HCT116 (cell line): Measurements from ENCODE around the gene TRIM63. TPM values are rescaled to one million over a fixed set of nuclear protein-coding genes. Genes with fewer than 3 reads are reported as not detected.

Experiments
- ATAC-seq: fragments of 200-7000 bp; cut with Tn5 transposase; 2 replicates; pipeline ENCODE4 v1.9.1; 2020; ENCODE audit warnings: mild to moderate bottlenecking, moderate library complexity
- BruUV-seq: library from RNA; stranded (reverse); fragments of 400-500 nt; replicated peaks from 2 replicates; lab custom pipeline; 2021; lab: Mats Ljungman, UMichigan
- CTCF ChIA-PET: fragments of 300-600 bp; sonication (Branson Sonifier 250); formaldehyde crosslinking; loops from one replicate; lab custom pipeline; 2021; ENCODE audit warnings: antibody characterized with exemption; lab: Charles Lee
- POLR2A ChIA-PET: fragments of 300-600, 350-600 bp; sonication (Branson Sonifier 250); formaldehyde crosslinking; loops from one replicate; lab custom pipeline; 2021; ENCODE audit warnings: antibody characterized with exemption; lab: Charles Lee
- RAD21 ChIA-PET, 2 experiments: fragments of 300-600 bp; sonication (Branson Sonifier 250); formaldehyde crosslinking; loops; one replicate each; lab custom pipeline; 2023; ENCODE audit warnings: low total read pairs in 2 of 2; ENCODE audit not compliant: uncharacterized antibody in 2 of 2, unreplicated experiment in 2 of 2, low non-redundant PET in 1 of 2; lab: Charles Lee
- DNase-seq: peaks from one replicate; pipeline ENCODE4 v3.0.0-alpha.2; 2010; ENCODE audit warnings: low read depth, low spot score
- H2AFZ ChIP-seq: fragments of 200-600 bp; shearing (Covaris generic), sonication (generic); 2 replicates; pipeline ENCODE4 v1.6.1; 2017; ENCODE audit warnings: low read depth, mixed run types, mixed read lengths, antibody characterized with exemption, low read length; ENCODE audit not compliant: poor library complexity, severe bottlenecking
- H3K27ac ChIP-seq: 2 replicates; pipeline ENCODE4 v1.5.1; 2012; ENCODE audit warnings: low read depth, low read length
- H3K27me3 ChIP-seq: fragments of 200-600 bp; sonication (generic); 2 replicates; pipeline ENCODE4 v1.6.1; 2016; ENCODE audit warnings: mixed run types, low read length, mixed read lengths; ENCODE audit not compliant: insufficient read depth
- H3K36me3 ChIP-seq, 2 experiments: fragments of 200-500 bp in 1 of 2; fragments of 200-600 bp in 1 of 2; sonication (Bioruptor generic) in 1 of 2; sonication (generic) in 1 of 2; 2 replicates each; pipeline versions ENCODE4 v1.5.1 to v1.6.1; 2014 to 2016; ENCODE audit warnings: low read length in 2 of 2, inconsistent platforms in 1 of 2, mixed read lengths in 1 of 2, mixed run types in 1 of 2; ENCODE audit not compliant: insufficient read depth in 2 of 2, control insufficient read depth in 1 of 2
- H3K4me1 ChIP-seq, 2 experiments: fragments of 200-600 bp in 1 of 2; sonication (generic) in 1 of 2; 2 replicates each; pipeline versions ENCODE4 v1.5.1 to v1.6.1; 2012 to 2017; ENCODE audit warnings: low read length in 2 of 2, inconsistent platforms in 1 of 2, mild to moderate bottlenecking in 1 of 2, mixed read lengths in 1 of 2, mixed run types in 1 of 2, moderate library complexity in 1 of 2; ENCODE audit not compliant: insufficient read depth in 2 of 2, control insufficient read depth in 1 of 2
- H3K4me2 ChIP-seq: fragments of 200-600 bp; sonication (generic); 2 replicates; pipeline ENCODE4 v1.6.1; 2017; ENCODE audit warnings: mixed run types, low read length, mixed read lengths
- H3K4me3 ChIP-seq, 2 experiments: fragments of 200-600 bp in 1 of 2; sonication (generic) in 1 of 2; replicated peaks in 1 of 2; 2 replicates each; pipeline ENCODE4 v1.5.1; 2011 to 2016; ENCODE audit warnings: low read length in 2 of 2, control low read depth in 1 of 2, low read depth in 1 of 2, mild to moderate bottlenecking in 1 of 2, mixed read lengths in 1 of 2, mixed run types in 1 of 2
- H3K79me2 ChIP-seq: fragments of 200-600 bp; sonication (generic); 2 replicates; pipeline ENCODE4 v1.6.1; 2017; ENCODE audit warnings: mild to moderate bottlenecking, mixed run types, low read length, moderate library complexity, mixed read lengths; ENCODE audit not compliant: insufficient read depth
- H3K9ac ChIP-seq: fragments of 200-600 bp; sonication (generic); 2 replicates; pipeline ENCODE4 v1.6.1; 2016; ENCODE audit warnings: low read length, mixed read lengths
- H3K9me2 ChIP-seq: fragments of 200-600 bp; sonication (generic), shearing (Covaris generic); 2 replicates; pipeline ENCODE4 v1.6.1; 2017; ENCODE audit warnings: mixed run types, mild to moderate bottlenecking, moderate library complexity; ENCODE audit not compliant: insufficient read depth
- H3K9me3 ChIP-seq, 2 experiments: fragments of 200-500 bp in 1 of 2; fragments of 200-600 bp in 1 of 2; sonication (Bioruptor generic) in 1 of 2; sonication (generic) in 1 of 2; 2 replicates each; pipeline ENCODE4 v1.6.1; 2014 to 2017; ENCODE audit warnings: low read length in 2 of 2, mixed read lengths in 2 of 2, inconsistent platforms in 1 of 2, low read depth in 1 of 2, mild to moderate bottlenecking in 1 of 2, mixed run types in 1 of 2, moderate library complexity in 1 of 2; ENCODE audit not compliant: control insufficient read depth in 1 of 2, insufficient read depth in 1 of 2
- H4K20me1 ChIP-seq: fragments of 200-600 bp; sonication (generic), shearing (Covaris generic); 2 replicates; pipeline ENCODE4 v1.6.1; 2017; ENCODE audit warnings: mixed run types, mild to moderate bottlenecking, moderate library complexity; ENCODE audit not compliant: insufficient read depth
- CBX3 ChIP-seq: IDR thresholded peaks from 2 replicates; pipeline ENCODE4 v1.6.1; 2012; ENCODE audit warnings: low read depth
- CEBPB ChIP-seq: IDR thresholded peaks from 2 replicates; pipeline ENCODE4 v1.6.1; 2012; ENCODE audit warnings: low read depth
- EGR1 ChIP-seq: IDR thresholded peaks from 2 replicates; pipeline ENCODE4 v1.6.1; 2012; ENCODE audit warnings: low read depth
- ELF1 ChIP-seq: IDR thresholded peaks from 2 replicates; pipeline ENCODE4 v1.6.1; 2012; ENCODE audit warnings: low read depth, borderline replicate concordance
- EZH2 ChIP-seq: fragments of 200-600 bp; sonication (generic); IDR thresholded peaks from 2 replicates; pipeline ENCODE4 v1.6.1; 2017; ENCODE audit warnings: antibody characterized with exemption, mixed run types
- EZH2phosphoT487 ChIP-seq: fragments of 200-600 bp; IDR thresholded peaks from 2 replicates; pipeline ENCODE4 v1.6.1; 2018; ENCODE audit warnings: antibody characterized with exemption, borderline replicate concordance
- FOSL1 ChIP-seq: IDR thresholded peaks from 2 replicates; pipeline ENCODE4 v1.6.1; 2012; ENCODE audit warnings: low read depth
- JUND ChIP-seq: IDR thresholded peaks from 2 replicates; pipeline ENCODE4 v1.6.1; 2012
- POLR2A ChIP-seq: IDR thresholded peaks from 2 replicates; pipeline ENCODE4 v1.7.0; 2011; ENCODE audit warnings: borderline replicate concordance; ENCODE audit not compliant: insufficient read depth, insufficient read length; ENCODE audit errors: extremely low read depth
- POLR2AphosphoS5 ChIP-seq: IDR thresholded peaks from 2 replicates; pipeline ENCODE4 v1.6.1; 2011; ENCODE audit warnings: mild to moderate bottlenecking, low read depth, low read length, moderate library complexity
- RAD21 ChIP-seq: IDR thresholded peaks from 2 replicates; pipeline ENCODE4 v1.6.1; 2012; ENCODE audit warnings: low read depth, mild to moderate bottlenecking
- REST ChIP-seq: IDR thresholded peaks from 2 replicates; pipeline ENCODE4 v1.6.1; 2012; ENCODE audit warnings: low read depth
- SIN3A ChIP-seq: IDR thresholded peaks from 2 replicates; pipeline ENCODE4 v1.6.1; 2012; ENCODE audit warnings: low read depth
- SP1 ChIP-seq: IDR thresholded peaks from 2 replicates; pipeline ENCODE4 v1.6.1; 2012; ENCODE audit warnings: low read depth
- SRF ChIP-seq: IDR thresholded peaks from 2 replicates; pipeline ENCODE4 v1.6.1; 2012; ENCODE audit warnings: low read depth
- TCF7L2 ChIP-seq: IDR thresholded peaks from 2 replicates; pipeline ENCODE4 v1.7.0; 2011; ENCODE audit warnings: borderline replicate concordance, inconsistent platforms; ENCODE audit not compliant: insufficient read depth, insufficient read length; ENCODE audit errors: extremely low read depth
- YY1 ChIP-seq: IDR thresholded peaks from 2 replicates; pipeline ENCODE4 v1.6.1; 2011; ENCODE audit warnings: low read length, low read depth, moderate library complexity, mild to moderate bottlenecking; ENCODE audit not compliant: insufficient replicate concordance; ENCODE audit errors: extremely low read depth
- ZFX ChIP-seq: fragments of 450-650 bp; IDR thresholded peaks from 2 replicates; pipeline ENCODE4 v1.6.1; 2017
- ZNF274 ChIP-seq: fragments of 200-500 bp; sonication (Bioruptor generic); IDR thresholded peaks from 2 replicates; pipeline ENCODE4 v1.6.1; 2014; ENCODE audit warnings: mild to moderate bottlenecking, low read depth, low read length, inconsistent platforms
- intact Hi-C: fragments of 100-400 bp; cut with micrococcal nuclease; formaldehyde crosslinking; loops from 2 replicates; pipeline ENCODE4 v1.10.0; 2022
- total RNA-seq: library from RNA; stranded (reverse); gene quantifications from one replicate; pipeline ENCODE4 v1.2.1, GENCODE V29; 2021; ENCODE audit not compliant: unreplicated experiment
- TF ChIP-seq, protein P1 (sequence below): IDR thresholded peaks from 2 replicates; pipeline ENCODE4 v1.6.1; 2012
- TF ChIP-seq, protein P2 (sequence below): IDR thresholded peaks from 2 replicates; pipeline ENCODE4 v1.6.1; 2011; ENCODE audit warnings: mild to moderate bottlenecking, low read length, moderate library complexity; ENCODE audit not compliant: insufficient replicate concordance; ENCODE audit errors: extremely low read depth
- TF ChIP-seq, protein P3 (sequence below): IDR thresholded peaks from 2 replicates; pipeline ENCODE4 v1.6.1; 2012

The TRIM63 gene
- total RNA-seq, 1 experiment from 2014 or later: not detected

DNA sequence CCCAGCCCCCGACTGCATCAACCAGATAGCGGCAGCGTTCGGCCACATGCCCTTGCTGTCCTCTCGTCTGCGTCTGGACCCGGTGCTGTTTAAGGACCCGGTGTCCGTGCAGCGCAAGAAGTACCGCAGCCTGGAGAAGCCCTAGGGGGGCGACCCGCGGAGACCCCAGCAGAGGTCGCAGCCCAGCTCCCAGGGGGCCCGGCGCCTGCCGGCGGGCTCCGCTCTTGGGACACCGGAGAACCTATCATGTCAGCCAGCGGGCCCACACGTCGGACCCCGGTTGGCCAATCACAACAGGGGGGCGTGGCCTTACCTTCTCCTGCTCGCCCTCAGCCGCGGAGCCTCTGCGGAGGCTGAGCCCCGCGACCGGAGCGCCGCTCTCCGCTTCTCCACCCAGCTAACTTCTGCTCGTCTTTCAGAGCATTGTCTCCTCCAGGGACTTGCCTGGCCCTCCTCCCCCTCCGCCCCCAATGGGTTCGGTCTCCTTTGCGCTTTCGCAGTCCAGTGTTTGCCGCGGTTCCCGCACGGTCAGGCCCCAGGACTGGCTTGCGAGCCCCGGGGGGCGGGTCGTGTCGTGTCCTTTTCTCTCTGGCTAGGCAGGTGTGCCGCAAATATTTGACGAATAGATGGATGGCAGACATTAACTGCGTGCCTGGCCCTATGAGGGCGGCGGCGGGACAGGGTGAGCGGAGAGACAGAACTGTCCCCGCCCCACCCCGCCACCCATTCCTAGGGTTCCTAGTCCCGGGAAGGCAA is 32.0 kb downstream of the TRIM63 start:
- BruUV-seq: TSS peak; percentile 62
- POLR2A ChIA-PET: interaction anchor here (1.0 to 1.5 kb wide), 4 partner anchors 48 to 110 kb away, joined by 3 to 5 read pairs (median 3); no protein-coding TSS in a partner anchor
- H3K36me3 ChIP-seq: no peaks in the 10 kb centered on the region
- H4K20me1 ChIP-seq: no peaks in the 10 kb centered on the region
- H3K27me3 ChIP-seq: no peaks in the 10 kb centered on the region
- RAD21 ChIA-PET: interaction anchor here (0.6 to 2.1 kb wide), 5 partner anchors 109 to 1193 kb away, joined by 3 to 12 read pairs (median 3); no protein-coding TSS in a partner anchor
- H3K4me3 ChIP-seq: peak overlapping the region; percentile 91 to 98
- peak overlapping the region; percentile 100 for H3K4me2 ChIP-seq
- H3K9me3 ChIP-seq: no peaks in the 10 kb centered on the region
- H3K9ac ChIP-seq: peak overlapping the region; percentile 86
- intact Hi-C loops: loop anchor here (2.0 to 5.0 kb wide), 4 partner anchors 75 to 357 kb away; partner anchors contain the start of genes C1orf232, PDIK1L and ZNF593
- H3K27ac ChIP-seq: peak overlapping the region; percentile 73
- H2AFZ ChIP-seq: peak overlapping the region; percentile 95
- CTCF ChIA-PET: interaction anchor here (0.7 to 3.8 kb wide), 11 partner anchors 9 to 382 kb away, joined by 3 to 60 read pairs (median 6); partner anchors contain the start of genes CEP85 and PDIK1L
- peaks cover 11 to 27% of the 10 kb centered on the region in 2 experiments for H3K4me1 ChIP-seq
- H3K79me2 ChIP-seq: no peaks in the 10 kb centered on the region
- DNase-seq: peak; percentile 77
- no peaks in the 10 kb centered on the region for H3K9me2 ChIP-seq
- ATAC-seq: peak; percentile 91
- TF ChIP-seq TCF7L2: no peak
- TF ChIP-seq RAD21: no peak
- no peak for TF ChIP-seq EZH2
- no peak for TF ChIP-seq EGR1
- no peak for TF ChIP-seq FOSL1
- no peak for TF ChIP-seq REST
- TF ChIP-seq EZH2phosphoT487: no peak
- peak; percentile 92 for TF ChIP-seq POLR2AphosphoS5
- TF ChIP-seq, protein P1, sequence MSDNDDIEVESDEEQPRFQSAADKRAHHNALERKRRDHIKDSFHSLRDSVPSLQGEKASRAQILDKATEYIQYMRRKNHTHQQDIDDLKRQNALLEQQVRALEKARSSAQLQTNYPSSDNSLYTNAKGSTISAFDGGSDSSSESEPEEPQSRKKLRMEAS: no peak
- TF ChIP-seq SP1: no peak; the same call in 1 of the 2 replicates
- TF ChIP-seq ZFX: no peak; the same call in 1 of the 2 replicates
- TF ChIP-seq, protein P2, sequence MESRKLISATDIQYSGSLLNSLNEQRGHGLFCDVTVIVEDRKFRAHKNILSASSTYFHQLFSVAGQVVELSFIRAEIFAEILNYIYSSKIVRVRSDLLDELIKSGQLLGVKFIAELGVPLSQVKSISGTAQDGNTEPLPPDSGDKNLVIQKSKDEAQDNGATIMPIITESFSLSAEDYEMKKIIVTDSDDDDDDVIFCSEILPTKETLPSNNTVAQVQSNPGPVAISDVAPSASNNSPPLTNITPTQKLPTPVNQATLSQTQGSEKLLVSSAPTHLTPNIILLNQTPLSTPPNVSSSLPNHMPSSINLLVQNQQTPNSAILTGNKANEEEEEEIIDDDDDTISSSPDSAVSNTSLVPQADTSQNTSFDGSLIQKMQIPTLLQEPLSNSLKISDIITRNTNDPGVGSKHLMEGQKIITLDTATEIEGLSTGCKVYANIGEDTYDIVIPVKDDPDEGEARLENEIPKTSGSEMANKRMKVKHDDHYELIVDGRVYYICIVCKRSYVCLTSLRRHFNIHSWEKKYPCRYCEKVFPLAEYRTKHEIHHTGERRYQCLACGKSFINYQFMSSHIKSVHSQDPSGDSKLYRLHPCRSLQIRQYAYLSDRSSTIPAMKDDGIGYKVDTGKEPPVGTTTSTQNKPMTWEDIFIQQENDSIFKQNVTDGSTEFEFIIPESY: no peak
- TF ChIP-seq, protein P3, sequence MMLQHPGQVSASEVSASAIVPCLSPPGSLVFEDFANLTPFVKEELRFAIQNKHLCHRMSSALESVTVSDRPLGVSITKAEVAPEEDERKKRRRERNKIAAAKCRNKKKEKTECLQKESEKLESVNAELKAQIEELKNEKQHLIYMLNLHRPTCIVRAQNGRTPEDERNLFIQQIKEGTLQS: no peak
- TF ChIP-seq SRF: no peak
- TF ChIP-seq JUND: no peak
- TF ChIP-seq CBX3: no peak
- no peak for TF ChIP-seq SIN3A
- TF ChIP-seq ELF1: no peak
- TF ChIP-seq CEBPB: no peak
- peak; percentile 54 for TF ChIP-seq POLR2A
- TF ChIP-seq ZNF274: no peak
- TF ChIP-seq YY1: peak; percentile 32
